GM12878 (cell line): Measurements from ENCODE around the gene CACNA1S. TPM values are rescaled to one million over a fixed set of nuclear protein-coding genes. Genes with fewer than 3 reads are reported as not detected.

Experiments
- ATAC-seq: fragments of 200-7000 bp; cut with Tn5 transposase; 3 replicates; pipeline ENCODE4 v1.9.1; 2020; ENCODE audit warnings: mild to moderate bottlenecking, moderate library complexity
- BruUV-seq: library from RNA; stranded (reverse); fragments of 400-500 nt; replicated peaks from 2 replicates; lab custom pipeline; 2021; lab: Mats Ljungman, UMichigan
- CTCF ChIA-PET: fragments of 300-600 bp; sonication (Branson Sonifier 250); formaldehyde crosslinking; extraction: SDS; loops from one replicate; lab custom pipeline; 2021; ENCODE audit warnings: inconsistent platforms; lab: Yijun Ruan, JAX
- POLR2A ChIA-PET: fragments of 350-600 bp; formaldehyde crosslinking; extraction: SDS; loops from one replicate; lab custom pipeline; 2021; ENCODE audit warnings: inconsistent platforms; lab: Charles Lee
- RAD21 ChIA-PET: fragments of 300-600 bp; sonication (Branson Sonifier 250); formaldehyde crosslinking; loops from one replicate; lab custom pipeline; 2023; ENCODE audit warnings: antibody characterized with exemption; ENCODE audit not compliant: unreplicated experiment; lab: Charles Lee
- SMC1A ChIA-PET: fragments of 300-600 bp; sonication (Branson Sonifier 250); formaldehyde crosslinking; loops from one replicate; lab custom pipeline; 2023; ENCODE audit not compliant: unreplicated experiment, uncharacterized antibody; lab: Charles Lee
- DNase-seq: peaks from one replicate; pipeline ENCODE4 v3.0.0-alpha.2; 2011; ENCODE audit warnings: low read depth, low spot score
- FAIRE-seq: peaks from 3 replicates; lab custom pipeline; 2011; peaks lifted over from hg19 to GRCh38; lab: Jason Lieb, UNC
- H2AFZ ChIP-seq: 2 replicates; pipeline ENCODE4 v1.6.0; 2011; ENCODE audit warnings: low read depth, low read length, control low read depth; ENCODE audit not compliant: control insufficient read depth
- H3K27ac ChIP-seq: 2 replicates; pipeline ENCODE4 v1.5.1; 2011; ENCODE audit warnings: control low read depth; ENCODE audit not compliant: control insufficient read depth, insufficient read depth
- H3K27me3 ChIP-seq, 2 experiments: replicated peaks in 1 of 2; 2 replicates each; pipeline versions ENCODE4 v1.6.0 to v1.6.1; 2011; ENCODE audit warnings: low read length in 1 of 2; ENCODE audit not compliant: control insufficient read depth in 2 of 2, insufficient read depth in 2 of 2
- H3K36me3 ChIP-seq, 2 experiments: 2 replicates each; pipeline ENCODE4 v1.5.1; 2011; ENCODE audit warnings: low read length in 1 of 2; ENCODE audit not compliant: control insufficient read depth in 2 of 2, insufficient read depth in 2 of 2
- H3K4me1 ChIP-seq: 2 replicates; pipeline ENCODE4 v1.6.1; 2011; ENCODE audit warnings: mild to moderate bottlenecking, low read length, moderate library complexity, mixed read lengths; ENCODE audit not compliant: control insufficient read depth, insufficient read depth
- H3K4me2 ChIP-seq: 2 replicates; pipeline ENCODE4 v1.6.0; 2011; ENCODE audit warnings: control low read depth; ENCODE audit not compliant: control insufficient read depth, insufficient read depth
- H3K4me3 ChIP-seq: fragments of 200-600 bp; sonication (generic); 2 replicates; pipeline ENCODE4 v1.5.1; 2016
- H3K79me2 ChIP-seq: 2 replicates; pipeline ENCODE4 v1.6.0; 2011; ENCODE audit warnings: low read length; ENCODE audit not compliant: control insufficient read depth, insufficient read depth
- H3K9ac ChIP-seq: 2 replicates; pipeline ENCODE4 v1.8.0; 2011; ENCODE audit warnings: low read length, control low read depth, mixed read lengths; ENCODE audit not compliant: control insufficient read depth, insufficient read depth
- H3K9me3 ChIP-seq: replicated peaks from 3 replicates; pipeline ENCODE4 v1.5.1; 2011; ENCODE audit warnings: mild to moderate bottlenecking, low read length; ENCODE audit not compliant: control insufficient read depth, insufficient read depth
- H4K20me1 ChIP-seq: 2 replicates; pipeline ENCODE4 v1.6.0; 2011; ENCODE audit not compliant: control insufficient read depth, insufficient read depth
- ASH2L ChIP-seq: fragments of 300-600, 200-600 bp; sonication (generic); IDR thresholded peaks from 2 replicates; pipeline ENCODE4 v1.6.1; 2017; ENCODE audit warnings: low read depth, mild to moderate bottlenecking, borderline replicate concordance
- BCL11A ChIP-seq: IDR thresholded peaks from 2 replicates; pipeline ENCODE4 v1.6.1; 2011; ENCODE audit warnings: low read depth, low read length
- BMI1 ChIP-seq: fragments of 450-650 bp; IDR thresholded peaks from 2 replicates; pipeline ENCODE4 v1.6.1; 2016; ENCODE audit warnings: mild to moderate bottlenecking, moderate library complexity, borderline replicate concordance
- CREM ChIP-seq: IDR thresholded peaks from 2 replicates; pipeline ENCODE4 v1.6.1; 2014; ENCODE audit warnings: antibody characterized with exemption, low read depth
- ELK1 ChIP-seq: IDR thresholded peaks from 2 replicates; pipeline ENCODE4 v1.6.1; 2012; ENCODE audit warnings: low read depth, low read length, improper control_type of control experiment
- FOXK2 ChIP-seq: fragments of 450-650 bp; IDR thresholded peaks from 2 replicates; pipeline ENCODE4 v1.6.1; 2017; ENCODE audit warnings: mild to moderate bottlenecking, moderate library complexity
- IRF3 ChIP-seq: fragments of 450-650 bp; IDR thresholded peaks from 2 replicates; pipeline ENCODE4 v1.6.1; 2014; ENCODE audit warnings: mild to moderate bottlenecking
- KAT2A ChIP-seq: conservative IDR thresholded peaks from 2 replicates; pipeline ENCODE4 v1.6.1; 2011; ENCODE audit warnings: low read depth, low read length; ENCODE audit not compliant: control insufficient read depth
- MTA3 ChIP-seq: IDR thresholded peaks from 2 replicates; pipeline ENCODE4 v1.6.1; 2012; ENCODE audit warnings: low read length, inconsistent platforms, borderline replicate concordance
- RFX5 ChIP-seq: IDR thresholded peaks from 2 replicates; pipeline ENCODE4 v1.6.1; 2011; ENCODE audit warnings: low read depth, low read length, improper control_type of control experiment
- SUZ12 ChIP-seq: fragments of 200-600 bp; sonication (generic); IDR thresholded peaks from one replicate; pipeline ENCODE4 v1.6.1; 2018; ENCODE audit warnings: antibody characterized with exemption, mild to moderate bottlenecking; ENCODE audit not compliant: unreplicated experiment
- WGBS: methylation state at CpG from one replicate; pipeline ENCODE4 v1.1.6; 2016; ENCODE audit warnings: low lambda C conversion rate; ENCODE audit not compliant: insufficient replicate concordance, insufficient coverage; ENCODE audit errors: missing lambda C conversion rate; 5-methylcytosine and 5-hydroxymethylcytosine counted together
- in situ Hi-C: fragments of 300-500 bp; cut with MboI; formaldehyde crosslinking; loops from 9 replicates; pipeline ENCODE4 v1.14.3; 2018; ENCODE audit warnings: mixed read lengths
- intact Hi-C: fragments of 100-400 bp; cut with micrococcal nuclease; formaldehyde crosslinking; loops from one replicate; pipeline ENCODE4 v1.14.2; 2022; ENCODE audit not compliant: unreplicated experiment
- polyA plus RNA-seq, 11 experiments: library from polyadenylated mRNA; depleted of rRNA in 4 of 11; unstranded in 6 of 11; stranded (reverse) in 5 of 11; fragments of >200 nt; fragmentation: Nextera tagmentation in 4 of 11; fragmentation: Illumina TruSeq in 1 of 11; extraction: Ambion mirVana in 4 of 11; extraction: Trizol in 1 of 11; gene quantifications; 1 replicate in 1 of 11; 2 replicates in 10 of 11; pipeline versions ENCODE4 v1.2.1 to v1.2.3, GENCODE V29; 2011 to 2016; ENCODE audit warnings: inconsistent platforms in 2 of 11, missing spikeins in 2 of 11, low read depth in 1 of 11
- total RNA-seq, 4 experiments: library from RNA; depleted of rRNA in 3 of 4; stranded (reverse); fragments of >200 nt in 3 of 4; fragmentation: Illumina TruSeq in 1 of 4; extraction: Trizol in 1 of 4; gene quantifications; 2 replicates each; pipeline versions ENCODE4 v1.2.1 to v1.2.3, GENCODE V29; 2013 to 2021
- TF ChIP-seq, protein P1 (sequence below): fragments of 450-650 bp; IDR thresholded peaks from 2 replicates; pipeline ENCODE4 v1.6.1; 2016; ENCODE audit warnings: mild to moderate bottlenecking, moderate library complexity, borderline replicate concordance

The CACNA1S gene
- total and polyA plus RNA-seq, 10 of the 15 experiments (the other 5 are each of a cell fraction or from before 2014, with no cell fraction given), result under 0.01 to 0.04 (median 0.02) TPM; not detected in 6

GRCh38 chr1:201134405-201134804 is 22.2 kb upstream of the CACNA1S start:
- FAIRE-seq (no peak), DNase-seq (no peak), ATAC-seq (no peak)
- no peak overlapping the region for H3K4me2 ChIP-seq
- H3K9ac ChIP-seq, result no peak overlapping the region
- H3K4me1 ChIP-seq, result no peaks in the 10 kb centered on the region
- no peaks in the 10 kb centered on the region for H3K27me3 ChIP-seq
- WGBS, result 95% methylated on average over 6 of the region's 6 CpGs
- RAD21 ChIA-PET, result no interaction called here
- H3K4me3 ChIP-seq, result no peak overlapping the region
- no peak overlapping the region for H2AFZ ChIP-seq
- H3K27ac ChIP-seq, result no peak overlapping the region
- SMC1A ChIA-PET, result no interaction called here
- no peaks in the 10 kb centered on the region for H3K79me2 ChIP-seq
- H3K36me3 ChIP-seq, result peaks cover 0 to 2% of the 10 kb centered on the region in 2 experiments; a peak in 2 of 4 replicates
- CTCF ChIA-PET, result interaction anchor here (1.0 kb wide), 1 partner anchor 15 kb away, joined by 4 read pairs; no protein-coding TSS in a partner anchor
- in situ Hi-C loops (no loop called here), intact Hi-C loops (no loop called here)
- H4K20me1 ChIP-seq, result no peaks in the 10 kb centered on the region
- no peaks in the 10 kb centered on the region for H3K9me3 ChIP-seq
- BruUV-seq, result no TSS peak
- no peak for TF ChIP-seq MTA3
- TF ChIP-seq, protein P1, sequence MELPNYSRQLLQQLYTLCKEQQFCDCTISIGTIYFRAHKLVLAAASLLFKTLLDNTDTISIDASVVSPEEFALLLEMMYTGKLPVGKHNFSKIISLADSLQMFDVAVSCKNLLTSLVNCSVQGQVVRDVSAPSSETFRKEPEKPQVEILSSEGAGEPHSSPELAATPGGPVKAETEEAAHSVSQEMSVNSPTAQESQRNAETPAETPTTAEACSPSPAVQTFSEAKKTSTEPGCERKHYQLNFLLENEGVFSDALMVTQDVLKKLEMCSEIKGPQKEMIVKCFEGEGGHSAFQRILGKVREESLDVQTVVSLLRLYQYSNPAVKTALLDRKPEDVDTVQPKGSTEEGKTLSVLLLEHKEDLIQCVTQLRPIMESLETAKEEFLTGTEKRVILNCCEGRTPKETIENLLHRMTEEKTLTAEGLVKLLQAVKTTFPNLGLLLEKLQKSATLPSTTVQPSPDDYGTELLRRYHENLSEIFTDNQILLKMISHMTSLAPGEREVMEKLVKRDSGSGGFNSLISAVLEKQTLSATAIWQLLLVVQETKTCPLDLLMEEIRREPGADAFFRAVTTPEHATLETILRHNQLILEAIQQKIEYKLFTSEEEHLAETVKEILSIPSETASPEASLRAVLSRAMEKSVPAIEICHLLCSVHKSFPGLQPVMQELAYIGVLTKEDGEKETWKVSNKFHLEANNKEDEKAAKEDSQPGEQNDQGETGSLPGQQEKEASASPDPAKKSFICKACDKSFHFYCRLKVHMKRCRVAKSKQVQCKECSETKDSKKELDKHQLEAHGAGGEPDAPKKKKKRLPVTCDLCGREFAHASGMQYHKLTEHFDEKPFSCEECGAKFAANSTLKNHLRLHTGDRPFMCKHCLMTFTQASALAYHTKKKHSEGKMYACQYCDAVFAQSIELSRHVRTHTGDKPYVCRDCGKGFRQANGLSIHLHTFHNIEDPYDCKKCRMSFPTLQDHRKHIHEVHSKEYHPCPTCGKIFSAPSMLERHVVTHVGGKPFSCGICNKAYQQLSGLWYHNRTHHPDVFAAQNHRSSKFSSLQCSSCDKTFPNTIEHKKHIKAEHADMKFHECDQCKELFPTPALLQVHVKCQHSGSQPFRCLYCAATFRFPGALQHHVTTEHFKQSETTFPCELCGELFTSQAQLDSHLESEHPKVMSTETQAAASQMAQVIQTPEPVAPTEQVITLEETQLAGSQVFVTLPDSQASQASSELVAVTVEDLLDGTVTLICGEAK, result no peak
- no peak for TF ChIP-seq BMI1
- TF ChIP-seq IRF3, result no peak
- TF ChIP-seq SUZ12, result no peak
- no peak for TF ChIP-seq BCL11A
- TF ChIP-seq RFX5, result no peak
- TF ChIP-seq ASH2L, result no peak
- TF ChIP-seq CREM, result no peak
- no peak for TF ChIP-seq ELK1
- no peak for TF ChIP-seq KAT2A
- no peak for TF ChIP-seq FOXK2
- POLR2A ChIA-PET, result no interaction called here
